ENCODE results near the gene COL15A1. TPM values are rescaled to one million over a fixed set of nuclear protein-coding genes. Genes with fewer than 3 reads are reported as not detected.

COL15A1 gene
- total and polyA plus RNA-seq, 2 of the 8 experiments (the other 6 are each of a cell fraction or from before 2014, with no cell fraction given), result 0.12 to 0.15 TPM

- no peak overlapping the region for H2BK12ac ChIP-seq (ENCODE audit: low read depth, low read length)
- DNase-seq (ENCODE audit: low read depth in 1 of 2, low spot score in 2 of 2) (no peak), FAIRE-seq (no peak)
- H4K5ac ChIP-seq (ENCODE audit: insufficient read length, low read depth, low read length), result no peak overlapping the region
- no peak overlapping the region for H2BK20ac ChIP-seq (ENCODE audit: low read length)
- H3K4me2 ChIP-seq (ENCODE audit: insufficient read depth in 1 of 2, low read depth in 2 of 2, low read length in 2 of 2), result no peak overlapping the region
- H3K36me3 ChIP-seq (ENCODE audit: control insufficient read depth in 2 of 4, insufficient read depth in 4 of 4, low read length in 3 of 4), result no peaks in the 10 kb centered on the region
- no peaks in the 10 kb centered on the region for H3K9me3 ChIP-seq (ENCODE audit: insufficient read depth in 2 of 2, low read depth in 1 of 2, low read length in 1 of 2)
- CTCF ChIA-PET (ENCODE audit: partially characterized antibody), result no interaction called here
- H3K23ac ChIP-seq (ENCODE audit: insufficient read length), result no peak overlapping the region
- no peak overlapping the region for H3K4me3 ChIP-seq (ENCODE audit: extremely low read depth in 1 of 4, insufficient read depth in 2 of 4, low read depth in 3 of 4, low read length in 4 of 4)
- no peak overlapping the region for H2BK120ac ChIP-seq (replicated peaks; ENCODE audit: low read depth, low read length)
- no peak overlapping the region for H3K14ac ChIP-seq (ENCODE audit: insufficient read length)
- H4K91ac ChIP-seq (replicated peaks; ENCODE audit: insufficient read length, low read length), result no peak overlapping the region
- H2AK5ac ChIP-seq (ENCODE audit: low read depth, low read length), result no peak overlapping the region
- H3K23me2 ChIP-seq (ENCODE audit: low read depth, low read length), result no peaks in the 10 kb centered on the region
- H3K9ac ChIP-seq (replicated peaks in 1 of 4; ENCODE audit: extremely low read depth in 1 of 4, low read depth in 3 of 4, low read length in 3 of 4), result no peak overlapping the region
- no peaks in the 10 kb centered on the region for H3K79me1 ChIP-seq (ENCODE audit: low read depth, low read length)
- no peak overlapping the region for H2AFZ ChIP-seq (ENCODE audit: low read length)
- no peak overlapping the region for H4K8ac ChIP-seq (ENCODE audit: extremely low read depth, insufficient read depth, low read length)
- POLR2A ChIA-PET (ENCODE audit: partially characterized antibody), result no interaction called here
- no peak overlapping the region for H3K18ac ChIP-seq (ENCODE audit: extremely low read depth, low read length)
- 81% methylated on average over 5 of the region's 5 CpGs; no CpG with 5 or more reads in 1 of the 2 experiments for WGBS, 2 experiments (ENCODE audit: extremely low coverage in 1 of 2, insufficient coverage in 1 of 2, insufficient read length in 1 of 2, insufficient replicate concordance in 2 of 2, low coverage in 1 of 2, low lambda C conversion rate in 2 of 2, missing lambda C conversion rate in 1 of 2)
- no peak overlapping the region for H3K27ac ChIP-seq (ENCODE audit: low read depth, low read length)
- H3K27me3 ChIP-seq (replicated peaks in 1 of 4; ENCODE audit: control insufficient read depth in 3 of 4, extremely low read depth in 1 of 4, insufficient read depth in 3 of 4, low read length in 3 of 4), result no peaks in the 10 kb centered on the region; a peak in 1 of 7 replicates
- no peak overlapping the region for H2BK15ac ChIP-seq (ENCODE audit: low read length)
- no peak overlapping the region for H2BK5ac ChIP-seq (ENCODE audit: low read depth, low read length)
- no peak overlapping the region for H3K4ac ChIP-seq (replicated peaks; ENCODE audit: insufficient read length, low read depth, low read length)
- H4K20me1 ChIP-seq (replicated peaks in 1 of 2; ENCODE audit: control insufficient read depth in 1 of 2, insufficient read depth in 2 of 2, low read length in 2 of 2), result no peaks in the 10 kb centered on the region
- H3K4me1 ChIP-seq (replicated peaks in 1 of 4; ENCODE audit: control insufficient read depth in 3 of 4, insufficient read depth in 4 of 4, low read length in 3 of 4), result no peaks in the 10 kb centered on the region
- no peaks in the 10 kb centered on the region for H3K79me2 ChIP-seq (ENCODE audit: control insufficient read depth in 1 of 2, insufficient read depth in 2 of 2, low read length in 2 of 2)
- no peak overlapping the region for H3K56ac ChIP-seq (replicated peaks; ENCODE audit: insufficient read length, low read depth, low read length)
- no peak for TF ChIP-seq YY1 (IDR thresholded peaks at IDR 0.05; ENCODE audit: low read depth, low read length)
- TF ChIP-seq EZH2 (IDR thresholded peaks at IDR 0.05; ENCODE audit: low read depth, low read length, severe bottlenecking), result no peak
- TF ChIP-seq POLR2AphosphoS5 (IDR thresholded peaks at IDR 0.05; ENCODE audit: low read depth, low read length), result no peak
- no peak for TF ChIP-seq PHF8 (conservative IDR thresholded peaks at IDR 0.05; ENCODE audit: low read depth, low read length)
- no peak for TF ChIP-seq BACH1 (IDR thresholded peaks at IDR 0.05; ENCODE audit: low read length)
- TF ChIP-seq MAFK (IDR thresholded peaks at IDR 0.05; ENCODE audit: low read depth, low read length), result no peak
- no peak for TF ChIP-seq RXRA (IDR thresholded peaks at IDR 0.05; ENCODE audit: insufficient read depth, low read depth, low read length)
- no peak for TF ChIP-seq HDAC6 (IDR thresholded peaks at IDR 0.05; ENCODE audit: low read depth, low read length)
- TF ChIP-seq TCF12 (IDR thresholded peaks at IDR 0.05; ENCODE audit: low read depth, low read length), result no peak
- TF ChIP-seq GABPA (IDR thresholded peaks at IDR 0.05; ENCODE audit: borderline replicate concordance, insufficient read depth, low read length), result no peak
- TF ChIP-seq SIN3A (conservative IDR thresholded peaks at IDR 0.05 in 1 of 2, IDR thresholded peaks at IDR 0.05 in 1 of 2; ENCODE audit: low read depth in 1 of 2, low read length in 2 of 2), result no peak
These were observed 113.4 kb downstream of the COL15A1 start for GRCh38 chr9:99056886-99057664.

Data from H1 (cell line).